Liver (tissue), 3 donors: ENCODE measurements around the gene DSCAML1.

Experiments
- HNF4A ChIP-seq, 2 donors: conservative IDR thresholded peaks; 2 replicates each; pipeline ENCODE4 v1.6.1; 2016; ENCODE audit warnings: antibody characterized with exemption in 2 of 2, mild to moderate bottlenecking in 2 of 2
- HNF4G ChIP-seq: IDR thresholded peaks from 2 replicates; pipeline ENCODE4 v1.6.1; 2016; ENCODE audit warnings: antibody characterized with exemption
- RAD21 ChIP-seq, 2 donors: IDR thresholded peaks; 2 replicates each; pipeline ENCODE4 v1.6.1; 2016; ENCODE audit warnings: antibody characterized with exemption in 2 of 2, mild to moderate bottlenecking in 2 of 2
- RXRA ChIP-seq, 2 donors: IDR thresholded peaks; 2 replicates each; pipeline ENCODE4 v1.6.1; 2017 to 2018; ENCODE audit warnings: antibody characterized with exemption in 2 of 2, mild to moderate bottlenecking in 1 of 2
- SP1 ChIP-seq: IDR thresholded peaks from 2 replicates; pipeline ENCODE4 v1.6.1; 2018; ENCODE audit warnings: antibody characterized with exemption, mild to moderate bottlenecking
- TAF1 ChIP-seq: conservative IDR thresholded peaks from 2 replicates; pipeline ENCODE4 v1.6.1; 2016; ENCODE audit warnings: antibody characterized with exemption, mild to moderate bottlenecking
- TF ChIP-seq, protein P1 (sequence below): fragments of 150-350 bp; IDR thresholded peaks from 2 replicates; pipeline ENCODE4 v1.5.1; 2017; ENCODE audit warnings: improper control_type of control experiment, low read depth, low read length; ENCODE audit not compliant: missing input control
- TF ChIP-seq, protein P2 (sequence below): IDR thresholded peaks from 2 replicates; pipeline ENCODE4 v1.6.1; 2016; ENCODE audit warnings: antibody characterized with exemption
- TF ChIP-seq, protein P3 (sequence below): IDR thresholded peaks from 2 replicates; pipeline ENCODE4 v1.6.1; 2016; ENCODE audit warnings: antibody characterized with exemption
- TF ChIP-seq, protein P4 (sequence below): IDR thresholded peaks from 2 replicates; pipeline ENCODE4 v1.6.1; 2016; ENCODE audit warnings: antibody characterized with exemption, mild to moderate bottlenecking
- donor health status: healthy.
- donor health status: healthy.

DNA sequence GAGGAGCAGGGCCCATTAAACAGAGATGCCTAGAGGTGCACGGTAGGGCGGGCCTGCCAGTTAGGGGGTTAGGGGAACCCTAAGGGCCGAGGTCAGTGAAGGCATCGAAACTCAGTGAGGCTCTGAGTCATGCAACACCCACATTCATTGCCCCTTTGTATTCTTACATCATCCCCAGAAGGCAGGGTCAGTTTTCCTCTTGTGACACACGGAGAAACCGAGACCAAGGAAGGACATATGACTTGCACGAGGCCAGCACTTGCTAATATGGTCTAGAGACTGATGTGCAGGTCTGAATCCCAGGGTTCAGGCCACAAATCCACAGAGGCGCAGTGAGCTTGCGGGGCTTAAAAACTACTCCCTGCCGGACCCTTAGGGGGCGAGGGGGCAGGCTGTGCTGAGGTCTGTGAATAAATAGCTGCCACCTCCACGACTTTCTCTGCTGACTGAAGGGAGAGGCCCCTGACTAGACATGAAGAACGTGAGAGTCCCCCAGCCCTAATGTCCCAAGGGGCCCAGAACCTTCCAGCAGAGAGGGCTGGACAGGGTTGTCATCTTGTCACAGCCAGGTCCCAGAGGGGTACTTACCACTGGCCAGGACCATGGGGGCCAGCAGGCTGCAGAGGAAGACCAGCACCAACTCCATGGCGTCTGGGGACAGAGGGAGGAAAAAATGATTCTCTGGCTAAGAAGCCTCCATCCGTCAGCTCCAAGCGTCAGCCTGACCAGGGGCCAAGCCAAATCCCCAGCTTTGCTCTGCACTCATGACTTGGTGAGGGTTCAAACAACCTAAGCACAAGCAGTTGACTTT, 45.3 kb upstream of the DSCAML1 start:
- TF ChIP-seq, protein P1, sequence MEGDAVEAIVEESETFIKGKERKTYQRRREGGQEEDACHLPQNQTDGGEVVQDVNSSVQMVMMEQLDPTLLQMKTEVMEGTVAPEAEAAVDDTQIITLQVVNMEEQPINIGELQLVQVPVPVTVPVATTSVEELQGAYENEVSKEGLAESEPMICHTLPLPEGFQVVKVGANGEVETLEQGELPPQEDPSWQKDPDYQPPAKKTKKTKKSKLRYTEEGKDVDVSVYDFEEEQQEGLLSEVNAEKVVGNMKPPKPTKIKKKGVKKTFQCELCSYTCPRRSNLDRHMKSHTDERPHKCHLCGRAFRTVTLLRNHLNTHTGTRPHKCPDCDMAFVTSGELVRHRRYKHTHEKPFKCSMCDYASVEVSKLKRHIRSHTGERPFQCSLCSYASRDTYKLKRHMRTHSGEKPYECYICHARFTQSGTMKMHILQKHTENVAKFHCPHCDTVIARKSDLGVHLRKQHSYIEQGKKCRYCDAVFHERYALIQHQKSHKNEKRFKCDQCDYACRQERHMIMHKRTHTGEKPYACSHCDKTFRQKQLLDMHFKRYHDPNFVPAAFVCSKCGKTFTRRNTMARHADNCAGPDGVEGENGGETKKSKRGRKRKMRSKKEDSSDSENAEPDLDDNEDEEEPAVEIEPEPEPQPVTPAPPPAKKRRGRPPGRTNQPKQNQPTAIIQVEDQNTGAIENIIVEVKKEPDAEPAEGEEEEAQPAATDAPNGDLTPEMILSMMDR = no peak
- no peak for TF ChIP-seq RAD21 (IDR thresholded peaks at IDR 0.05)
- no peak for TF ChIP-seq HNF4G
- TF ChIP-seq, protein P2, sequence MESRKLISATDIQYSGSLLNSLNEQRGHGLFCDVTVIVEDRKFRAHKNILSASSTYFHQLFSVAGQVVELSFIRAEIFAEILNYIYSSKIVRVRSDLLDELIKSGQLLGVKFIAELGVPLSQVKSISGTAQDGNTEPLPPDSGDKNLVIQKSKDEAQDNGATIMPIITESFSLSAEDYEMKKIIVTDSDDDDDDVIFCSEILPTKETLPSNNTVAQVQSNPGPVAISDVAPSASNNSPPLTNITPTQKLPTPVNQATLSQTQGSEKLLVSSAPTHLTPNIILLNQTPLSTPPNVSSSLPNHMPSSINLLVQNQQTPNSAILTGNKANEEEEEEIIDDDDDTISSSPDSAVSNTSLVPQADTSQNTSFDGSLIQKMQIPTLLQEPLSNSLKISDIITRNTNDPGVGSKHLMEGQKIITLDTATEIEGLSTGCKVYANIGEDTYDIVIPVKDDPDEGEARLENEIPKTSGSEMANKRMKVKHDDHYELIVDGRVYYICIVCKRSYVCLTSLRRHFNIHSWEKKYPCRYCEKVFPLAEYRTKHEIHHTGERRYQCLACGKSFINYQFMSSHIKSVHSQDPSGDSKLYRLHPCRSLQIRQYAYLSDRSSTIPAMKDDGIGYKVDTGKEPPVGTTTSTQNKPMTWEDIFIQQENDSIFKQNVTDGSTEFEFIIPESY = no peak
- TF ChIP-seq SP1 = no peak
- TF ChIP-seq TAF1 = no peak
- TF ChIP-seq, protein P3, sequence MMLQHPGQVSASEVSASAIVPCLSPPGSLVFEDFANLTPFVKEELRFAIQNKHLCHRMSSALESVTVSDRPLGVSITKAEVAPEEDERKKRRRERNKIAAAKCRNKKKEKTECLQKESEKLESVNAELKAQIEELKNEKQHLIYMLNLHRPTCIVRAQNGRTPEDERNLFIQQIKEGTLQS = no peak
- no peak for TF ChIP-seq HNF4A (conservative IDR thresholded peaks at IDR 0.05)
- TF ChIP-seq, protein P4, sequence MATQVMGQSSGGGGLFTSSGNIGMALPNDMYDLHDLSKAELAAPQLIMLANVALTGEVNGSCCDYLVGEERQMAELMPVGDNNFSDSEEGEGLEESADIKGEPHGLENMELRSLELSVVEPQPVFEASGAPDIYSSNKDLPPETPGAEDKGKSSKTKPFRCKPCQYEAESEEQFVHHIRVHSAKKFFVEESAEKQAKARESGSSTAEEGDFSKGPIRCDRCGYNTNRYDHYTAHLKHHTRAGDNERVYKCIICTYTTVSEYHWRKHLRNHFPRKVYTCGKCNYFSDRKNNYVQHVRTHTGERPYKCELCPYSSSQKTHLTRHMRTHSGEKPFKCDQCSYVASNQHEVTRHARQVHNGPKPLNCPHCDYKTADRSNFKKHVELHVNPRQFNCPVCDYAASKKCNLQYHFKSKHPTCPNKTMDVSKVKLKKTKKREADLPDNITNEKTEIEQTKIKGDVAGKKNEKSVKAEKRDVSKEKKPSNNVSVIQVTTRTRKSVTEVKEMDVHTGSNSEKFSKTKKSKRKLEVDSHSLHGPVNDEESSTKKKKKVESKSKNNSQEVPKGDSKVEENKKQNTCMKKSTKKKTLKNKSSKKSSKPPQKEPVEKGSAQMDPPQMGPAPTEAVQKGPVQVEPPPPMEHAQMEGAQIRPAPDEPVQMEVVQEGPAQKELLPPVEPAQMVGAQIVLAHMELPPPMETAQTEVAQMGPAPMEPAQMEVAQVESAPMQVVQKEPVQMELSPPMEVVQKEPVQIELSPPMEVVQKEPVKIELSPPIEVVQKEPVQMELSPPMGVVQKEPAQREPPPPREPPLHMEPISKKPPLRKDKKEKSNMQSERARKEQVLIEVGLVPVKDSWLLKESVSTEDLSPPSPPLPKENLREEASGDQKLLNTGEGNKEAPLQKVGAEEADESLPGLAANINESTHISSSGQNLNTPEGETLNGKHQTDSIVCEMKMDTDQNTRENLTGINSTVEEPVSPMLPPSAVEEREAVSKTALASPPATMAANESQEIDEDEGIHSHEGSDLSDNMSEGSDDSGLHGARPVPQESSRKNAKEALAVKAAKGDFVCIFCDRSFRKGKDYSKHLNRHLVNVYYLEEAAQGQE = no peak
- TF ChIP-seq RXRA (IDR thresholded peaks at IDR 0.05) = no peak
